ENCODE data around the gene TMEM94. TPM values are rescaled to one million over a fixed set of nuclear protein-coding genes. Genes with fewer than 3 reads are reported as not detected.
A peak's percentile ranks its signal among the peaks of the same experiment; 100 is the strongest.

The TMEM94 gene
- total RNA-seq, 3 donors from 2014 or later = 45.1 to 62.5 (median 51.1) TPM

DNA sequence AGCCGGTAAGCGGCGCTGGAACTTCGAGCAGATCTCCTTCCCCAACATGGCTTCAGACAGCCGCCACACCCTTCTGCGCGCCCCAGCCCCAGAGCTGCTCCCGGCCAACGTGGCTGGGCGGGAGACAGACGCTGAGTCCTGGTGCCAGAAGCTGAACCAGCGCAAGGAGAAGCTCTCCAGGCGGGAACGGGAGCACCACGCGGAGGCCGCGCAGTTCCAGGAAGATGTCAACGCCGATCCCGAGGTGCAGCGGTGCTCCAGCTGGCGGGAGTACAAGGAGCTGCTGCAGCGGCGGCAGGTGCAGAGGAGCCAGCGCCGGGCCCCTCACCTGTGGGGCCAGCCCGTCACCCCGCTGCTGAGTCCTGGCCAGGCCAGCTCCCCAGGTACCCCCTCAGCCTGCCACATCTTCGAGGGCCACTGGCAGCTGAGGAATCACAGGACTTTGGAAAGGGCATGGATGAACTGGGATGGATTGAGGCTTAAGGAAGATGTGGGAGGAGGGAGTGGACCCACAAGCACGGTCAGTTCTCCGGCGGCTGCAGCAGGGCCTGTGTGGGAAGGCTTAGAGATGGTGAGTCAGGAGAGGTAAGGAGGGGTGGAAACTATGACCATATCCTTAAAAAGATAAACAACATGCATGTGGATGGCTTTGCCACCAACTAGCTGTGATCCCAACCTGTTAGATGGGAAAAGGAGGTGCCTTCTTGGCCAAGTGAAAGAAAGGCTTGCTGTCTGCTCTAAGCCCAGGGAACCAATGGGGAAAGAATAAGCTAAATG, 65.7 kb downstream of the TMEM94 start:
- intact Hi-C loops (cut with DNase I; ENCODE audit: low total_unique reads) = loop anchor here (10.0 kb wide), 1 partner anchor 97 kb away; no protein-coding TSS in a partner anchor

DNA sequence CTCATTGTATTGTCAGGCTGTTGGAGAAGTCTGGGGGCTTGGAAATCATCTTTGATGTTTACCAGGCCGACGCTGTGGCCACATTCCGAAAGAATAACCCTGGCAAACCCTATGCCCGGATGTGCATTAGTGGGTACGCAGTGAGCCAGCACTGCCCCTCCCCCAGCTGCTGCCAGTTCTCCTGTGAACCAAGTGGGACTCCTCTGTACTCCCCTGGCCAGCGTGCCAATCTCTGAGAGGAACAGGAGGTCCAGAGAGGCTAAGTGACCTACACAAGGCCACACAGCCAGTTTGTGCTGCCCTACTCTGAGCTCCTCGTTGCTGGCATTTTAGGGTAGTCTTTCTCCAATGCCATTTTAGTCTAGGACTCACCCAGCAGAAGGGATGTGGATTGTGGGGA, 67.2 kb downstream of the TMEM94 start:
- no peaks in the 10 kb centered on the region for H3K4me1 ChIP-seq
- no peak overlapping the region for H3K4me3 ChIP-seq
- no peak for TF ChIP-seq POLR2AphosphoS5 (IDR thresholded peaks at IDR 0.05)
- TF ChIP-seq POLR2A (IDR thresholded peaks at IDR 0.05) = no peak
- no peak for TF ChIP-seq CTCF (IDR thresholded peaks at IDR 0.05)
- H3K36me3 ChIP-seq = no peaks in the 10 kb centered on the region
- H3K27ac ChIP-seq = no peak overlapping the region
- intact Hi-C loops (cut with DNase I; ENCODE audit: low total_unique reads) = loop anchor here (10.0 kb wide), 1 partner anchor 99 kb away; no protein-coding TSS in a partner anchor
- no peaks in the 10 kb centered on the region for H3K27me3 ChIP-seq
- no peaks in the 10 kb centered on the region for H3K9me3 ChIP-seq
- no peak for DNase-seq (ENCODE audit: low spot score in 2 of 2)

More for the DNA sequence above, 65.7 kb downstream of the TMEM94 start:
- DNase-seq (ENCODE audit: low spot score in 2 of 2) = no peak
- Histone ChIP-seq H3K4me1 (peaks cover 4 to 6% of the 10 kb centered on the region in 2 donors), H3K9me3 (no peaks in the 10 kb centered on the region), H3K27me3 (no peaks in the 10 kb centered on the region), H3K4me3 (no peak overlapping the region), H3K36me3 (no peaks in the 10 kb centered on the region), H3K27ac (no peak overlapping the region)
- TF ChIP-seq POLR2AphosphoS5 (IDR thresholded peaks at IDR 0.05) = no peak
- no peak for TF ChIP-seq CTCF (IDR thresholded peaks at IDR 0.05)
- no peak for TF ChIP-seq POLR2A (IDR thresholded peaks at IDR 0.05)

- Histone ChIP-seq H3K27ac (peak overlapping the region; percentile 73 to 80), H3K36me3 (no peaks in the 10 kb centered on the region), H3K27me3 (no peaks in the 10 kb centered on the region), H3K4me3 (peak overlapping the region; percentile 63 to 71 (median 70)), H3K4me1 (no peaks in the 10 kb centered on the region), H3K9me3 (no peaks in the 10 kb centered on the region)
- TF ChIP-seq POLR2AphosphoS5 (IDR thresholded peaks at IDR 0.05) (no peak), POLR2A (IDR thresholded peaks at IDR 0.05) (no peak), CTCF (IDR thresholded peaks at IDR 0.05) (no peak)
- intact Hi-C loops (cut with DNase I; ENCODE audit: low total_unique reads) = loop anchor here (10.0 kb wide), 1 partner anchor 100 kb away; no protein-coding TSS in a partner anchor
- no peak for DNase-seq (ENCODE audit: low spot score in 2 of 2)
Observed at GRCh38 chr17:75524269-75524969, 68.0 kb downstream of the TMEM94 start.

DNA sequence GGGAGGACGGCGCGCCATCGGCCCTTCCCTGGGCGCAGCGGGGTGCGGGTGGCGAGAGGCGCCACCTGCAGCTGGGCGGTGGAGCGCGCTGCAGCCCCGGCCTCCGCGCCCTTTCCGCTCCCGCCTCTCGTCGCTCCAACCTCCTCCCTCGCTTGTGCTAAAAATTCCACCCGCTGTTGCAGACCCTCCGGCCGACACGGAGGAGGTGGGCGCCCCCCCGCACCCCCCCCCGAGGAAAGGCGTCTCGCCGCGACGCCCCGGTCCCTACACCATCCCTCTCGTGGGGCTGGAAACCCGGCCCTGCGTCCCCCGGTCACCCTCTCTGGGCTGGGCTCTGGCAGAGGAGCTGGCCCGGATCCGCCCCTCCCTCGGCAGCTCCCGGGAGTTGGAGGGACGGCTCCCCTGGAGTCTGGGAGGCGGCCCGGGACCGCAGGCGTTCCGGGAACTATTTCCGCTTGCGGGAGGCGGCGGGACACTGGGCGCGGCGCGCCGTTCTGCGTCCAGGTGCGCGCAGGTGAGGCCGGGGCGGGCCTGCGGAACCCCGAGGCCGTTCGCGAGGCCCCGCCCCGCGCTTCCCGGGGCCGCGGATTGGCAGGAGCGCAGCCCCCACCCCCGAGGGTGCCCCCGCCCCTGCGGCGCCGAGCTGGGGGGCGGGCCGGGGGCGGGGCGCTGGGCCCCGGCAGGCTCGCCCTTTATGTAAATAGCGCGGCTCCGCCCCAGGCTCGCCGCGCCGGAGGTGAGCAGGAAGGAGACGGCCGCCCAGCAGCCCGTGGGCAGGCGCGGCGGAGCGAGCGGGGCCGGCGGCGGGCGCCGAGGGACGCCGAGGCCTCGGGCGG, 68.8 kb downstream of the TMEM94 start, which contains the start of gene LLGL2:
TSS of gene LLGL2 (plus strand) at position 728 of the 836 bp plus-strand sequence. CDS start 17,730 bp downstream, outside the sequence.
- H3K27me3 ChIP-seq = no peaks in the 10 kb centered on the region
- no peaks in the 10 kb centered on the region for H3K36me3 ChIP-seq
- no peaks in the 10 kb centered on the region for H3K4me1 ChIP-seq
- H3K9me3 ChIP-seq = no peaks in the 10 kb centered on the region
- peak; percentile 79 to 80 for DNase-seq (ENCODE audit: low spot score in 2 of 2)
- H3K27ac ChIP-seq = peak within 1 kb of the TSS; percentile 73 to 80
- H3K4me3 ChIP-seq = peak within 1 kb of the TSS; percentile 63 to 71 (median 70)
- TF ChIP-seq CTCF (IDR thresholded peaks at IDR 0.05) (peak in 2 of 3 donors; percentile 31 to 41), POLR2AphosphoS5 (IDR thresholded peaks at IDR 0.05) (peak in 2 of 3 donors; percentile 22 to 26), POLR2A (IDR thresholded peaks at IDR 0.05) (no peak)
- intact Hi-C loops (cut with DNase I; ENCODE audit: low total_unique reads) = loop anchor here (10.0 kb wide), 1 partner anchor 100 kb away; no protein-coding TSS in a partner anchor
